HG02798 (cell line): ENCODE measurements around the gene BTBD6.
A peak's percentile ranks its signal among the peaks of the same experiment; 100 is the strongest.
"Not testable (repeated sequence)": the region's sequence is repeated elsewhere in the genome, so short reads cannot be mapped to it uniquely, and the experiment has no call there.

ENCODE experiments used
- ATAC-seq: cut with Tn5 transposase; IDR thresholded peaks from one replicate; pipeline ENCODE4 v1.9.1; 2021; ENCODE audit warnings: mild to moderate bottlenecking; ENCODE audit not compliant: unreplicated experiment, poor library complexity

BTBD6 gene

DNA sequence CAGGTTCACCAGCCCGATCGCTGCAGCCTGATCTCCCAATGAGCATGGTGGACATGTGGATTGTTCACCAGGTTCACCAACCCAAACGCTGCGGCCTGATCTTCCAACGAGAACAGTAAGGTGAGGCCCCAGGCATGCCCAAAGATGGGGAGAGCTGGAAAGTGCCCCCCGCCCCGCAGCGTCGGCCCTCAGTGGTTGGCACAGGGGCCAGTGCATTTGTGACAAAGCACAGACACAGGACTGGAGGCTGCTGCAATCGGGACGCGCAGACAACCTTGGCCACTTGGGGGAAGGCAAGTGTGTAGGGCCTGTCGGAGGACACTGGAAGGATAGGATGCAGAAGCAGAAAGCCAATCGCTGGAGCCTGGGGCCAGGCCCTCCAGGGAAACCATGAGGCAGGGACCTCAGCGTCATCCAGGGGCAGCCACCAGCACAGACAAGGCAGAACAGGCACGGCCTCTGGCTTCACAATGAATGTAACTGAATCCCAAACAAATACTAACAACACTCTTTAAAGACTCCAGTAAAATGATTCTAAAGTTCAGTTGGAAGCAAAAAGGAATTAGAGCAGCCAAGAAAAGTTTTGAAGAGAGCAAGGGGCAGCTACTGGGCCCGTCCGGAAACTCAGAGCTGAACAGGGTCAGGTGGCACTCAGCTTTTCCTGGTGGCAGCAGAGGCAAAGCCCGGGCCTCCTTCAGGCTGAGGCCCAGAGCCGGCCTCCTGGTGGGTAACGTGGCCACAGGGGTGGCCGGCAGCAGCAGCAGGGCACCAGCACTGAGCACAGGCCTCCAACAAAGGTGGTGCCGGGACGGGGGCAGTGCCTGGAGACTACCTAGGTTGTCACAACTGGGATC is 39.1 kb downstream of the BTBD6 start:
- ATAC-seq, result no peak

- not testable (repeated sequence) for ATAC-seq
Measured at GRCh38 chr14:105288936-105289335, 40.6 kb downstream of the BTBD6 start.

DNA sequence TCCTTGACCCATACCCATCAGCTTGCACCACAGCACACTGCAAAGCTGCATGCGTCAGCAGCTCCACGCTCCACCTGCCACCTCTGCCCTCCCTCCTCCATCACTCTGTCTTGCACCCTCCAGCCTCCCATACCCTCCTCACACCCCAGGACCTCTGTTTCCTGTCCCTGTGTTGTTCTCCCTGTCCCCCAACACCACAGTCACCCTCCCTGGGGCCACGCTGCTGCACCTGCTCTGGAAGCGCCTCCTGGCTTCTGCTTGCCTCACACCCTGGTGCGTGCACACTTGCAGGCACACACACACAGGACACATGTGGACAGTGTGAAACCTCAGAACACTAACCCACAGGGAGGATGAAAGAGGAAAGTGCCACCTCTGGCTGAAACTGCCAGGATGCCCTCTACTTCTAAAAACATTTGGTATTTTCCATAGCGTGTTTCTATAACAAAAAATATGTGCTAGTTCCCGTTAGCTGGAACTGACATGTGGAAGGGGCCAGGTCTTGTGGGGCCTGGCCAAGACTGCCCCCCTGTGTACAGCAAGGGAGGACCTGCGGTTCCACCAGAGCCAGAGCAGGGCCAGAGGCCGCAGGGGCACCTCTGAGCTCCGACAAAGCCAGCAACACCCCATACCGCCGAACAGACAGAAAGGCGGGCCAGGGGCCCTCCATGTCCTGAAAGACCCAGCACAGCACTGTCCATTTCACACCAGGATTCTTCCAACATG is 42.5 kb downstream of the BTBD6 start:
- ATAC-seq, result no peak

DNA sequence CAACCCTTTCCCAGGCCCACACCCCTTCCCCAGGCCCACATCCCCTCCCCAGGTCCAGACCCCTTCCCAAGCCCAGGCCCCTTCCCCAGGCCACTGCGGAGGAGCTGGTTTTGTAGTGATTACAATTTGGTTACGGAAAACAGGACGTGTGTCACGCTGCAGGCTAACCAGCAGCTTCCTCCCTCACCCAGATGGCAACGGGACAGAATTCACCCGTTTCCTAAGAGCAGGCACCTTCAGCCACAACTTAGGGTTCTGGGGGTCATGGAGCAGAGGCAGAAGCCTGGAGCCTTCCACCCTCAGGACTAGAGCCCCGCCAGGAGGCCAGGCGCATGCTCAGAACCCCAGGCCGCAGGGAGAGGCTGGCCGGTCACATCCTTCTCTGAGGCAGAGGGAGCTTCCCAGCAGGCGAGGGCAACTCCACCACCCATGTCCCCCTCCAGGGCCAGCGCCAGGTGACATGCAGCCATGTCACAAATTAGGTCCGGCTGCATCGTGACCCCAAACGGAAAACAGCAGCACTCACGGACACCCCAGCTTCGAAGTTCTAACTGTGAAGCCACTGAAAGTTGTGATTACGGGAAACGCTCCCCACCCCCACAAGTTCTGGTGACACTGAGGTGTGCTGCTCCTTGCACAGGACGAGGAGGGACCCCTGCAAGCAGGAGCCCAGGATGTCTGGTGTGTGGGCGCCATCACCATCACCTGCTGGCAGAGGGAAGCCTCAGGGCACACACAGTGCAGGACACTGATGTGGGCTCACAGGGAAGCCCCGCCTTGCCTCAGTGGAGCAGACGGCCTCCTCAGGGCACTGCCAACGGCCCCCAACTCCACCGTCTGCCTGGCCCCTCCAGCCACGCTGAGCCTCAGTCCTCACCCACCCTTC is 44.7 kb downstream of the BTBD6 start:
- no peak for ATAC-seq

DNA sequence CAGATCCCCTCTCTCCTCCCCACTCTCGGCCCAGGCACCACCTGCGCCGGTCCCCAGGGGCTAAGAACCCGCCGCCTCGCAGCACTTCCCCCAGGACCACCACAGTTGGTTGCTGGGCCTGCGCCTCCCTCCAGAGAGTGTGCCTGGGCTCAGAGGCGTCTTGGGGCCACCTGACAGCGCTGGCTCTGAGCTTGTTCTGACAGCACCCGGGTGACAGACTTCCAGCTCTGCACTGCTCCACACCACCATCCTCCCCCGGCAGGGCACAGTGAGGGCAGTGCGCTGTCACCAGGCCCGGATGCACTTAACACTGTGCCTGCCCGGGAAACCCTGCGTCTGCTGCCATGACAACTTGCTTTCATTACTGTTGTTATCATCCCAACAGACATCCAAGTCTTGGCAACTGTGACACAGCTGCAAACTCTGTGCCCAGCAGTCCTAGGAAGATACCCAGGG is 45.8 kb downstream of the BTBD6 start:
- no peak for ATAC-seq

DNA sequence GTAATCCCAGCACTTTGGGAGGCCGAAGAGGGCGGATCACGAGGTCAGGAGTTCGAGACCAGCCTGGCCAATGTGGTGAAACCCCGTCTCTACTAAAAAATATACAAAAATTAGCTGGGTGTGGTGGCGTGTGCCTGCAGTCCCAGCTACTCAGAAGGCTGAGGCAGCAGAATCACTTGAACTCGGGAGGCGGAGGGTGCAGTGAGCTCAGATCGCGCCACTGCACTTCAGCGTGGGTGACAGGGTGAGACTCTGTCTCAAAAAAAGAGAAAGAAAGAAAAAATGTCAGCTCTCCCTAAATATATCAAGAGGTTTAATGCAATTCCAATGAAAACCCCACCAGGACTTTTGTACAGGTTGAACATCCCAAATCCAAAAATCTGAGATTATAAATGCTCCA is 49.0 kb downstream of the BTBD6 start:
- ATAC-seq, result not testable (repeated sequence)

DNA sequence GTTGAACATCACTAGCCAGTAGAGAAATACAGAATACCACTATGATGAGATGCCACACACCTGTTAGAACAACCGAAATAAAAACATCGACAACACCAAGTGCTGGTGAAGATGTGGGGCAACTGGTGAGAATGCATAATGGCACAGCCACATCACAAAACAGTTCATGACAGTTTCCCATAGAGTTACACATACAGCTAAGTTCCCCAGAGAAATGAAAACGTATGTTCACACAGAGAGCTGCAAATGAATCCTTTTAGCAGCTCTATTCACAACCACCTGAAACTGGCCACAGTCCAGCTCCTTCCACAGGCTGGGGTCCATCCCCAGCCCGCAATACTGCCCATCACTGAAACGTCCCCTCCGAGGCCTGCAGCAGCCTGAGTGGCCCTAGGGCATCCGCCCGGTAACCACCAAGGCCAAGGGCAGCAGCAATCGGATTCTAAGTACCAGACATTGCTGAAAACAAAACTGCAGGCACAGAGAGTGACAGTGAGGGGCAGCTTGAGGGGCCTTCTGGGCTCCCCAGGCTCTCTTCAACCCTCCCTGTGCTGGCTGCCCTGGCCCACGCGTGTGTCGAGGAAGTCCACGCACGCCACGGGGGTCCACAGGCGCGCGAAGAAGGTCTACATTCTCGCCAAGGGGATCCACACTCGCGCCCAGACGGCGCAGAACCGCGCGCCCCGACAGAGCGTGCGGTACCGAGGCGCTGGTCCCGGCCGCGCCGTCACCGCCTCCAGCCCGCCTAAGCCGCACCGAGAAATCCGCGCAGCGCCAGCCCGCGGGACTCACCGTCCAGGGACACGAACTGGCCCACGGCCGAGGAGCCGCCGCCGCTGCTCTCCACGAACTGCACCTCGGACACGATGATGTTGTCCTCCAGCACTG is 51.6 kb downstream of the BTBD6 start:
- peak; percentile 11 for ATAC-seq
